CD4-positive, alpha-beta T cell treated with Interleukin-21 for 1 hour (primary cell): Measurements from ENCODE around the gene LRP6.
"Not testable (repeated sequence)": the region's sequence is repeated elsewhere in the genome, so short reads cannot be mapped to it uniquely, and the experiment has no call there.

Experiments
- DNase-seq: peaks from one replicate; pipeline ENCODE4 v3.0.0-alpha.2; 2020

LRP6 gene

GRCh38 chr12:12266873-12267741 is at the start of gene LRP6:
Gene LRP6 (minus strand): TSS chr12:12267044. CDS start chr12:12266735, 309 bp downstream.
- DNase-seq = peak; percentile 72

- no peak for DNase-seq
These were observed 49.0 kb upstream of the LRP6 start for GRCh38 chr12:12315838-12316237.

- DNase-seq = not testable (repeated sequence)
These were observed 43.9 kb upstream of the LRP6 start for GRCh38 chr12:12310695-12311094.

- no peak for DNase-seq
These were observed 38.9 kb upstream of the LRP6 start for GRCh38 chr12:12305568-12306300.

- DNase-seq = no peak
These were observed 36.1 kb upstream of the LRP6 start for GRCh38 chr12:12302976-12303375.

- DNase-seq = no peak
These were observed 34.3 kb upstream of the LRP6 start for GRCh38 chr12:12301122-12301521.

- DNase-seq = no peak
These were observed 30.5 kb upstream of the LRP6 start for GRCh38 chr12:12297201-12297830.

GRCh38 chr12:12294215-12295005 is 27.6 kb upstream of the LRP6 start:
- no peak for DNase-seq

- DNase-seq = no peak
These were observed 23.4 kb upstream of the LRP6 start for GRCh38 chr12:12290206-12290605.

- no peak for DNase-seq
These were observed 19.6 kb upstream of the LRP6 start for GRCh38 chr12:12286441-12286840.

GRCh38 chr12:12282761-12283425 is 16.0 kb upstream of the LRP6 start:
- DNase-seq = no peak

- DNase-seq = no peak
These were observed 15.4 kb upstream of the LRP6 start for GRCh38 chr12:12282202-12282601.

- no peak for DNase-seq
These were observed 14.3 kb upstream of the LRP6 start for GRCh38 chr12:12281134-12281533.

GRCh38 chr12:12278899-12279298 is 12.1 kb upstream of the LRP6 start:
- DNase-seq = no peak

- no peak for DNase-seq
These were observed 9.0 kb upstream of the LRP6 start for GRCh38 chr12:12275874-12276273.

GRCh38 chr12:12273291-12273957 is 6.6 kb upstream of the LRP6 start:
- no peak for DNase-seq

- no peak for DNase-seq
These were observed 6.0 kb upstream of the LRP6 start for GRCh38 chr12:12272869-12273268.

GRCh38 chr12:12270226-12270625 is 3.4 kb upstream of the LRP6 start:
- no peak for DNase-seq

GRCh38 chr12:12267742-12268200 is 927 bp upstream of the LRP6 start:
- no peak for DNase-seq

- no peak for DNase-seq
These were observed 413 bp downstream of the LRP6 start for GRCh38 chr12:12266389-12266872.
